Measurements from ENCODE around the gene CYBA. TPM values are rescaled to one million over a fixed set of nuclear protein-coding genes. Genes with fewer than 3 reads are reported as not detected.

The CYBA gene
- total and polyA plus RNA-seq, 2 of the 13 experiments (the other 11 are each of a cell fraction or from before 2014, with no cell fraction given) = 196 to 250 TPM

- Histone ChIP-seq H3K9me3 (ENCODE audit: low read length) (no peaks in the 10 kb centered on the region), H2AFZ (ENCODE audit: low read length) (no peak overlapping the region), H4K20me1 (ENCODE audit: insufficient read depth, low read length) (peaks cover 8% of the 10 kb centered on the region; the same call in 1 of the 2 replicates), H3K79me2 (ENCODE audit: insufficient read depth, low read length) (peaks cover 15% of the 10 kb centered on the region), H3K4me2 (ENCODE audit: low read depth, low read length) (no peak overlapping the region), H3K27me3 (ENCODE audit: control insufficient read depth in 1 of 2, insufficient read depth in 2 of 2, low read length in 2 of 2) (no peaks in the 10 kb centered on the region), H3K9ac (ENCODE audit: insufficient read depth, low read depth, low read length) (no peak overlapping the region), H3K36me3 (replicated peaks in 1 of 2; ENCODE audit: control insufficient read depth in 1 of 2, insufficient read depth in 2 of 2, low read length in 2 of 2) (peaks cover 34 to 55% of the 10 kb centered on the region in 2 experiments), H3K27ac (ENCODE audit: extremely low read length, insufficient read depth, low read length) (peak overlapping the region; percentile 65), H3K4me3 (replicated peaks in 1 of 3; ENCODE audit: insufficient read depth in 1 of 3, low read depth in 2 of 3, low read length in 3 of 3) (no peak overlapping the region), H3K4me1 (ENCODE audit: insufficient read depth, low read length) (peaks cover 36% of the 10 kb centered on the region)
- peak; percentile 52 for FAIRE-seq
- intact Hi-C loops (cut with micrococcal nuclease; ENCODE audit: unreplicated experiment) = no loop called here
- in situ Hi-C loops (cut with HindIII; ENCODE audit: extremely low pct_ligation_motif_present, low pct_unique_long_range_greater_than_20kb) = no loop called here
- CTCF ChIA-PET (ENCODE audit: low intra/inter-chr PET ratio, low total read pairs) = no interaction called here
- 94% methylated on average over 14 of the region's 14 CpGs for WGBS (ENCODE audit: low lambda C conversion rate)
- no peak for ATAC-seq
- DNase-seq (ENCODE audit: low spot score) = no peak
- POLR2A ChIA-PET = interaction anchor here (0.7 to 2.7 kb wide), 2 partner anchors 30 to 50 kb away, joined by 3 to 16 read pairs; partner anchors contain the start of gene ZC3H18
- no TSS peak for BruUV-seq (replicated peaks)
- no peak for TF ChIP-seq ZNF607 (CRISPR knock-in tag; IDR thresholded peaks at IDR 0.05; ENCODE audit: borderline replicate concordance)
- 0 out of 2 replicates have a peak, but pooled peaks have one; percentile 9 for TF ChIP-seq ZMYM2 (CRISPR knock-in tag; IDR thresholded peaks at IDR 0.05)
- no peak for TF ChIP-seq ZNF564 (CRISPR knock-in tag; IDR thresholded peaks at IDR 0.05)
- 0 out of 2 replicates have a peak, but pooled peaks have one; percentile 17 for TF ChIP-seq MED1 (CRISPR knock-in tag; IDR thresholded peaks at IDR 0.05)
- 0 out of 2 replicates have a peak, but pooled peaks have one; percentile 7 for TF ChIP-seq IKZF5 (CRISPR knock-in tag; IDR thresholded peaks at IDR 0.05)
- no peak for TF ChIP-seq ZBTB2 (CRISPR knock-in tag; IDR thresholded peaks at IDR 0.05; ENCODE audit: low read depth)
- peak; percentile 24; the same call in 1 of the 2 replicates for TF ChIP-seq ZXDC (CRISPR knock-in tag; IDR thresholded peaks at IDR 0.05)
- no peak for TF ChIP-seq GPN1 (CRISPR knock-in tag; IDR thresholded peaks at IDR 0.05; ENCODE audit: borderline replicate concordance)
- peak; percentile 33; the same call in 1 of the 2 replicates for TF ChIP-seq ZNF460 (CRISPR knock-in tag; IDR thresholded peaks at IDR 0.05; ENCODE audit: borderline replicate concordance)
- 0 out of 2 replicates have a peak, but pooled peaks have one; percentile 21 for TF ChIP-seq ETV5 (CRISPR knock-in tag; IDR thresholded peaks at IDR 0.05; ENCODE audit: borderline replicate concordance)
- peak; percentile 81 for TF ChIP-seq ZBTB38 (CRISPR knock-in tag; IDR thresholded peaks at IDR 0.05)
- TF ChIP-seq ZNF263 (CRISPR knock-in tag; IDR thresholded peaks at IDR 0.05) = 0 out of 2 replicates have a peak, but pooled peaks have one; percentile 29
- TF ChIP-seq ZFP41 (CRISPR knock-in tag; IDR thresholded peaks at IDR 0.05; ENCODE audit: borderline replicate concordance) = no peak
- TF ChIP-seq ZNF770 (CRISPR knock-in tag; IDR thresholded peaks at IDR 0.05) = peak; percentile 59; the same call in 1 of the 2 replicates
- TF ChIP-seq ZNF430 (CRISPR knock-in tag; IDR thresholded peaks at IDR 0.05) = 0 out of 2 replicates have a peak, but pooled peaks have one; percentile 36
Measured at GRCh38 chr16:88619859-88620815, 30.7 kb downstream of the CYBA start.
